Mesenchymal stem cell (in vitro differentiated cells and primary cell): ENCODE results near the gene CHRNA7. TPM values are rescaled to one million over a fixed set of nuclear protein-coding genes. Genes with fewer than 3 reads are reported as not detected.

Experiments used
- DNase-seq: peaks from one replicate; pipeline ENCODE4 v3.0.0-alpha.2; 2013
- H2AFZ ChIP-seq: one replicate; pipeline ENCODE4 v1.6.1; 2013; ENCODE audit warnings: low read depth, mild to moderate bottlenecking, control low read depth, inconsistent platforms, low read length, moderate library complexity
- H2AK5ac ChIP-seq: 2 replicates; pipeline ENCODE4 v1.6.1; 2013; ENCODE audit warnings: low read length, moderate library complexity, mild to moderate bottlenecking, inconsistent platforms; ENCODE audit not compliant: severe bottlenecking
- H2BK120ac ChIP-seq: one replicate; pipeline ENCODE4 v1.6.1; 2013; ENCODE audit warnings: low read depth, mild to moderate bottlenecking, inconsistent platforms, low read length, moderate library complexity
- H2BK12ac ChIP-seq, 2 experiments: one replicate each; pipeline ENCODE4 v1.6.1; 2013; ENCODE audit warnings: inconsistent platforms in 2 of 2, low read length in 2 of 2, mild to moderate bottlenecking in 2 of 2, moderate library complexity in 2 of 2, control low read depth in 1 of 2
- H2BK15ac ChIP-seq: one replicate; pipeline ENCODE4 v1.6.1; 2013; ENCODE audit warnings: mild to moderate bottlenecking, low read depth, inconsistent platforms; ENCODE audit not compliant: poor library complexity, severe bottlenecking
- H2BK5ac ChIP-seq: 2 replicates; pipeline ENCODE4 v1.6.1; 2013; ENCODE audit warnings: low read depth, mild to moderate bottlenecking, low read length, control low read depth, inconsistent platforms; ENCODE audit not compliant: poor library complexity, severe bottlenecking
- H3K14ac ChIP-seq, 2 experiments: one replicate each; pipeline ENCODE4 v1.6.1; 2013; ENCODE audit warnings: inconsistent platforms in 2 of 2, low read length in 2 of 2, control low read depth in 1 of 2, mild to moderate bottlenecking in 1 of 2, moderate library complexity in 1 of 2
- H3K18ac ChIP-seq, 2 experiments: one replicate each; pipeline ENCODE4 v1.6.1; 2013; ENCODE audit warnings: inconsistent platforms in 2 of 2, low read length in 2 of 2, control low read depth in 1 of 2, low read depth in 1 of 2, mild to moderate bottlenecking in 1 of 2
- H3K23ac ChIP-seq, 2 experiments: one replicate each; pipeline ENCODE4 v1.6.1; 2013; ENCODE audit warnings: inconsistent platforms in 2 of 2, low read length in 2 of 2, mild to moderate bottlenecking in 2 of 2, moderate library complexity in 2 of 2, control low read depth in 1 of 2
- H3K27ac ChIP-seq: 2 replicates; pipeline ENCODE4 v1.5.1; 2013; ENCODE audit warnings: mild to moderate bottlenecking, moderate library complexity, low read length, control low read depth, inconsistent platforms; ENCODE audit not compliant: poor library complexity, severe bottlenecking
- H3K27me3 ChIP-seq, 2 experiments: 2 replicates each; pipeline versions ENCODE4 v1.6.1 to v1.7.0; 2013; ENCODE audit warnings: low read length in 2 of 2, mild to moderate bottlenecking in 2 of 2, moderate library complexity in 2 of 2, control low read depth in 1 of 2, inconsistent platforms in 1 of 2; ENCODE audit not compliant: control insufficient read depth in 1 of 2, insufficient read depth in 1 of 2
- H3K36me3 ChIP-seq, 2 experiments: 2 replicates each; pipeline versions ENCODE4 v1.6.1 to v1.7.0; 2013; ENCODE audit warnings: low read length in 2 of 2, control low read depth in 1 of 2, inconsistent platforms in 1 of 2, low read depth in 1 of 2, mild to moderate bottlenecking in 1 of 2; ENCODE audit not compliant: insufficient read depth in 2 of 2, control insufficient read depth in 1 of 2
- H3K4ac ChIP-seq, 2 experiments: one replicate each; pipeline ENCODE4 v1.6.1; 2013; ENCODE audit warnings: inconsistent platforms in 2 of 2, low read length in 2 of 2, mild to moderate bottlenecking in 2 of 2, moderate library complexity in 2 of 2, control low read depth in 1 of 2, low read depth in 1 of 2
- H3K4me1 ChIP-seq: 2 replicates; pipeline ENCODE4 v1.6.1; 2013; ENCODE audit warnings: low read depth, low read length, control low read depth; ENCODE audit not compliant: control insufficient read depth, insufficient read depth
- H3K4me2 ChIP-seq: 2 replicates; pipeline ENCODE4 v1.6.1; 2013; ENCODE audit warnings: low read length, mild to moderate bottlenecking, inconsistent platforms; ENCODE audit not compliant: poor library complexity, severe bottlenecking
- H3K4me3 ChIP-seq, 2 experiments: 2 replicates each; pipeline versions ENCODE4 v1.5.1 to v1.7.0; 2013; ENCODE audit warnings: low read length in 2 of 2, mild to moderate bottlenecking in 2 of 2, control low read depth in 1 of 2, low read depth in 1 of 2; ENCODE audit not compliant: insufficient read depth in 1 of 2
- H3K79me1 ChIP-seq: replicated peaks from 2 replicates; pipeline ENCODE4 v1.6.1; 2013; ENCODE audit warnings: mild to moderate bottlenecking, control low read depth, low read length, inconsistent platforms; ENCODE audit not compliant: poor library complexity, severe bottlenecking
- H3K9ac ChIP-seq: 2 replicates; pipeline ENCODE4 v1.7.0; 2013; ENCODE audit warnings: mild to moderate bottlenecking, low read length, moderate library complexity
- H3K9me3 ChIP-seq: 2 replicates; pipeline ENCODE4 v1.7.0; 2013; ENCODE audit warnings: mild to moderate bottlenecking, low read length; ENCODE audit not compliant: control insufficient read depth
- H4K8ac ChIP-seq: one replicate; pipeline ENCODE4 v1.6.1; 2013; ENCODE audit warnings: inconsistent platforms, mild to moderate bottlenecking, low read length, moderate library complexity
- H4K91ac ChIP-seq: one replicate; pipeline ENCODE4 v1.6.1; 2013; ENCODE audit warnings: mild to moderate bottlenecking, low read length, inconsistent platforms
- WGBS: methylation state at CpG from one replicate; pipeline ENCODE4 v1.1.7; 2013; ENCODE audit warnings: mixed read lengths; 5-methylcytosine and 5-hydroxymethylcytosine counted together
- polyA plus RNA-seq, 2 experiments: library from polyadenylated mRNA; stranded (reverse); fragments of 200-250 nt; gene quantifications; one replicate each; pipeline ENCODE4 v1.2.3, GENCODE V29; 2013

CHRNA7 gene
- polyA plus RNA-seq (2013, experiment 1 of 2): 0.35 TPM
- 0.42 TPM for polyA plus RNA-seq (2013, experiment 2 of 2)

GRCh38 chr15:32029862-32030781, at the start of gene CHRNA7:
TSS of gene CHRNA7 (plus strand) at chr15:32030515. CDS start at chr15:32030595, 80 bp downstream.
- Histone ChIP-seq H2BK15ac (peak within 1 kb of the TSS; percentile 64), H2BK12ac (no peak within 1 kb of the TSS), H2BK120ac (no peak within 1 kb of the TSS), H2AK5ac (no peak within 1 kb of the TSS), H3K9me3 (no peaks in the 10 kb centered on the region), H3K4ac (no peak within 1 kb of the TSS), H3K4me1 (peaks cover 10% of the 10 kb centered on the region), H3K9ac (no peak within 1 kb of the TSS), H2BK5ac (no peak within 1 kb of the TSS), H4K8ac (no peak within 1 kb of the TSS), H3K14ac (no peak within 1 kb of the TSS), H3K27ac (no peak within 1 kb of the TSS), H3K18ac (no peak within 1 kb of the TSS), H3K79me1 (no peaks in the 10 kb centered on the region), H3K36me3 (no peaks in the 10 kb centered on the region), H4K91ac (no peak within 1 kb of the TSS), H3K27me3 (peaks cover 55 to 57% of the 10 kb centered on the region in 2 experiments), H2AFZ (no peak within 1 kb of the TSS), H3K4me3 (peak within 1 kb of the TSS; percentile 58 to 67), H3K23ac (no peak within 1 kb of the TSS), H3K4me2 (peak within 1 kb of the TSS; percentile 97)
- WGBS: 0% methylated on average over 51 of the region's 92 CpGs
- peak; percentile 19 for DNase-seq

- Histone ChIP-seq H3K4me3 (no peak overlapping the region), H3K36me3 (no peaks in the 10 kb centered on the region), H3K4me2 (no peak overlapping the region), H3K4ac (no peak overlapping the region), H3K4me1 (no peaks in the 10 kb centered on the region), H2BK15ac (no peak overlapping the region), H4K91ac (no peak overlapping the region), H2AFZ (no peak overlapping the region), H3K9me3 (no peaks in the 10 kb centered on the region), H2BK12ac (no peak overlapping the region), H3K9ac (no peak overlapping the region), H3K14ac (no peak overlapping the region), H4K8ac (no peak overlapping the region), H3K23ac (no peak overlapping the region), H2BK5ac (no peak overlapping the region), H3K27me3 (no peaks in the 10 kb centered on the region), H3K27ac (no peak overlapping the region), H2BK120ac (no peak overlapping the region), H3K79me1 (no peaks in the 10 kb centered on the region), H2AK5ac (no peak overlapping the region), H3K18ac (no peak overlapping the region)
- DNase-seq: no peak
- 43% methylated on average over 4 of the region's 4 CpGs for WGBS
These were observed 44.7 kb upstream of the CHRNA7 start for GRCh38 chr15:31985607-31986006.

GRCh38 chr15:31993062-31993461, 37.3 kb upstream of the CHRNA7 start:
- Histone ChIP-seq H3K36me3 (no peaks in the 10 kb centered on the region), H4K91ac (no peak overlapping the region), H2BK12ac (no peak overlapping the region), H3K18ac (no peak overlapping the region), H3K4me1 (no peaks in the 10 kb centered on the region), H3K4ac (no peak overlapping the region), H3K79me1 (no peaks in the 10 kb centered on the region), H3K4me3 (no peak overlapping the region), H3K14ac (no peak overlapping the region), H4K8ac (no peak overlapping the region), H2AK5ac (no peak overlapping the region), H2BK15ac (no peak overlapping the region), H3K9ac (no peak overlapping the region), H2BK120ac (no peak overlapping the region), H3K27ac (no peak overlapping the region), H3K27me3 (no peaks in the 10 kb centered on the region), H3K23ac (no peak overlapping the region), H2BK5ac (no peak overlapping the region), H3K9me3 (no peaks in the 10 kb centered on the region), H2AFZ (no peak overlapping the region), H3K4me2 (no peak overlapping the region)
- 100% methylated on average over 2 of the region's 4 CpGs for WGBS
- no peak for DNase-seq

- DNase-seq: no peak
- Histone ChIP-seq H3K18ac (no peak overlapping the region), H3K4me3 (no peak overlapping the region), H3K4me2 (no peak overlapping the region), H3K4ac (no peak overlapping the region), H3K23ac (no peak overlapping the region), H3K79me1 (no peaks in the 10 kb centered on the region), H3K9me3 (no peaks in the 10 kb centered on the region), H4K8ac (no peak overlapping the region), H3K36me3 (no peaks in the 10 kb centered on the region), H3K4me1 (no peaks in the 10 kb centered on the region), H2BK5ac (no peak overlapping the region), H2BK120ac (no peak overlapping the region), H3K14ac (no peak overlapping the region), H3K27me3 (no peaks in the 10 kb centered on the region), H3K27ac (no peak overlapping the region), H4K91ac (no peak overlapping the region), H3K9ac (no peak overlapping the region), H2BK15ac (no peak overlapping the region), H2BK12ac (no peak overlapping the region), H2AK5ac (no peak overlapping the region), H2AFZ (no peak overlapping the region)
These were observed 32.6 kb upstream of the CHRNA7 start for GRCh38 chr15:31997711-31998110.
